CD4-positive, alpha-beta T cell treated with Interleukin-21 for 1 hour (primary cell): ENCODE measurements around the gene PLEKHA6.
"Not testable (repeated sequence)": the region's sequence is repeated elsewhere in the genome, so short reads cannot be mapped to it uniquely, and the experiment has no call there.

Source experiments
- DNase-seq: peaks from one replicate; pipeline ENCODE4 v3.0.0-alpha.2; 2020

Gene PLEKHA6

DNA sequence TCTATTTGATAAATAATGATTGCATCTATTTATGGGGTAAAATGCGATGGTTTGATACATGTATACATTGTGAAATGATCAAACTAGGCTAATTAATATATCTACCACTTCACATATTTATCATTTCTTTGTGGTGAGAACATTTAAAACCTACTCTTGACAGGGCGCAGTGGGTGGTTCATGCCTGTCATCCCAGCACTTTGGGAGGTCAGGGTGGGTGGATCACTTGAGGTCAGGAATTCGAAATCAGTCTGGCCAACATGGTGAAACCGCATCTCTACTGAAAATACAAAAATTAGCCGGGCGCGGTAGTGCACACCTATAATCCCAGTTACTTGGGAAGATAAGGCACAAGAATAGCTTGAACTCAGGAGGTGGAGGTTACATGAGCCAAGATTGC lies 25.3 kb downstream of the PLEKHA6 start:
- DNase-seq = no peak

- no peak for DNase-seq
Observed at GRCh38 chr1:204333427-204333826, 26.3 kb downstream of the PLEKHA6 start.

DNA sequence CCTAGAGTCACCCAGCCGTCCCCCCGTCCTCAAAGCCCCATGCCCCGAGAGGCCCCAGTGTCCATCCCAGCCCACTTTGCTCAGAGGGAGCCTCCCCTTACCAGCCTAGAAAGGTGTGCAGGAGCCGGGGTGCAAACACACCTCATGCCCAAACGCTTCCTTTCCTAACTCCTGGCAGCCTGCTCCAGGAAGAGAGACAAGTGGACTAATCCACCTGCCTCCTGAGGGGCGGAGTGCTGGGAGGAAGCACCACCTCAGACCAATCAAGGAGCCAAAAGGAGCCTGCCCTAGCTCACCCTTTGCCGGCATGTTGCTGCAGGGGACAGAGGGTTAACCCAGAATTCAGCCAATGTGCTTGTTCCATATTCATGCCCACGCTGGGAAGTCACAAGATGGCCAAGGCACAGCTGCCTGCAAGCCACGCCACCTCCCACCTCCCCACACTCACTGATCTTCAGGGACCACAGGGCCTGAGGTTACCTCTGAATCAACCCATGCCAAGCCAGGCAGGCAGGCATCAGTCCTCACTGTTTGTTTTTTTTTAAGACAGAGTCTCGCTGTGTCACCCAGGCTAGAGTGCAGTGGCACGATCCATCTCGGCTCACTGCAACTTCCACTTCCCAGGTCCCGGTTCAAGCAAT lies 27.8 kb downstream of the PLEKHA6 start:
- DNase-seq = no peak

DNA sequence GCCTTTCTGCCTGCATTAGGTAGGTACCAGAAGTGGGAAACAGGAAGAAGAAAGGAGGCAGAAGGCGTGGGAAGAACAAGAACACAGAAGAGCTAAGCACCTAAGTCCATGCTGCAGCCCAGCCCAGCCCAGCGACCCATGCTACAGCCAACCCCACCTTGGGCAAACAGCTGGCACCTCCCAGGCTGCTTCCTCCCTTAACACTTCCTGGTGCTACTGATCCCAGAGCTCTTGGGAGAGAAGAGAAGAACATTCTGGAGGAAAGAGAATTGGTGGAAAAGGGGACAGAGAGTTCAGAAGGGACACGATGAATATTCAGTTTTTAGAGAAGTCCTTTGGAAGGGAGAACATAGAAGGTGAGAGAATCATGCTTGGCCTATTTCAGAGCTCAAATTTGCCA lies 28.5 kb downstream of the PLEKHA6 start:
- DNase-seq = no peak

GRCh38 chr1:204327870-204328269 lies 31.9 kb downstream of the PLEKHA6 start:
- not testable (repeated sequence) for DNase-seq

DNA sequence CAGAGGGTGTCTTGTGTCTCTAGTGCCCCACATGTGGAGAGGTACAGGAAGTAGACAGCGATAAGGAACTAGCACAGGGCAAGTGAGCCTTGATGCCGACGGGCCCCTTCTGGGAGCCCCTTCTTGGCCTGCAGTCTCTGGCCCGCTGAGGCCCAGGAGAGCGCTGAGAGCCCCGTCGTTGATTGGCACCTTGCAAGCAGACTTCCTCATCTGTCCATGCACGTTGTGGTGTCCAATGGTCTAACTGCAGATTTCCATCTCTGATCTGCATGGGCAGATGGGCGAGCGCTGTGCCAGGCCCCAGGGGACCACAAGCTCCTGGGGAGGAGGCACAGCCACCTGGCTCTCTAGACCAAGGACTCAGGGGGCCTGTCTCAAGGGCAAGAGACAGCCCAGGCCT lies 32.4 kb downstream of the PLEKHA6 start:
- DNase-seq = no peak

DNA sequence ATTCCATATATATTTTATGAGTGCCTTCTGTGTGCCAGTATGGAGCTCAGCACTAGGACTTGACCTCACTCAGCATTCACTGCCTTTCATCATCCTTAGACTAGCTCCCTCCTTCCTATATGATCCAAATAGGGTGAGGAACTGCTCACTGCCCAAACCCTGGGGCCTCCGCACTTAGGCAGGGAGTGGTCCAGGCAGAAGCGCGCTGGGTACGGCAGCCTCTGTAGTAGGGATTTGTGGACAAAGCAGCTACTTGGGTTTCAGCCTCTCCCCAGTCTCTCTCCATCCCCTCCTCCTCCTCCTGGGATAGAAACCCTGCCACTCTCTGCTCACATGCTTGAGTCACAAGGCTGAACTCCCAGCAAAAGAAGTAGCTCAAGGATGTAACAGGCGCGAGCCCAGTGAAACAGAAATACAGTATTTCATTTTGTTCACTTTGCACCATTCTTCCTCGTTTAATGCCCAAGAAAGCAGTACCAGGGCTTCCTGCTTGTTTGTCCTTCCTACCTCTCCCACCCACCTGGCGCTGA lies 32.9 kb downstream of the PLEKHA6 start:
- no peak for DNase-seq

GRCh38 chr1:204325944-204326343 lies 33.8 kb downstream of the PLEKHA6 start:
- no peak for DNase-seq

- no peak for DNase-seq
Observed at GRCh38 chr1:204323887-204324286, 35.8 kb downstream of the PLEKHA6 start.

DNA sequence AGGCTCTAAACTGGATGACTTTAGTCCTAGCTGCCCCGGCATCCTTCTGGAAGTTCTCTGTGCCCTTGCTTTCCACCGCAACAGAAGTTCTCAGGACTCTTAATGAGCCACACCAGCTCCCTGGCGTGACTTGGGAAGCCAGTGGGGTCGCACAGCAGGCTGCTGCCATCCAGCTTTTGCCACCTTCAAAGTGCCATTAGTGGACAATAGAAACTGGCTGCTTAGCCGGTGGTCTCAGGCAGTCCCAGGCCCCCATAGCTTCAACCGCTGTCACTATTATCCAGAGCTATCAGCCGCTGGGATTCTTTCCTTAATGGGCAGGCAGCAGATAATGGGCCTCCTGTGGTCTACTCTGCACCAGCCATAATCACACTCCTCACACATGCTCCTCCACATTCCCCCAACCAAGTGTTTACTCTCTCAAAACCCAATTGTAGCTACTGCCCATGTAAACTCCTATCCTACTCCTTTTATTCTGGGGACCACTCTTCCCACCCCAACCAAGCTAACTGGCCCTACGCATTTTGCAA lies 37.3 kb downstream of the PLEKHA6 start:
- DNase-seq = no peak

- DNase-seq = no peak
Observed at GRCh38 chr1:204321665-204322064, 38.1 kb downstream of the PLEKHA6 start.

DNA sequence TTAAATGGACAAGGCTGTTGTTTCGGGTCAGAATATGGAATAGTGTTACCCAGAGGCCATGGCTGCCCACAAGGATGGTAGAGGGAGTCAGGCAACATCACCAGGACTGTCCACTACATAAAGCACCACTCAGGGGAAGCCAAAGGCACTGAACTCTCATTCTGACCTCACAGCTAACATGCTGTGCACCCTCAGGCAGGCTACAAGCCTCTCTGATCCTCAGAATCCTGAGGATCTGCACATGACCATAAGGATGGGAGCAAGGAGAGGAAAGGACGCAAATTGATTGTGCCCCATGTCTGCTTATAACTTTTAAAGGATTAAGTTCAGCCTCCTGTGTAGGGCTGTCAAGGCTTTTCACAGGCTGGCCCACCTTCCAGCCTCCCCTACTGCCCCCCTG lies 38.7 kb downstream of the PLEKHA6 start:
- no peak for DNase-seq

GRCh38 chr1:204320382-204320804 lies 39.3 kb downstream of the PLEKHA6 start:
- DNase-seq = no peak

GRCh38 chr1:204319462-204319861 lies 40.3 kb downstream of the PLEKHA6 start:
- no peak for DNase-seq

GRCh38 chr1:204319027-204319426 lies 40.7 kb downstream of the PLEKHA6 start:
- DNase-seq = no peak

DNA sequence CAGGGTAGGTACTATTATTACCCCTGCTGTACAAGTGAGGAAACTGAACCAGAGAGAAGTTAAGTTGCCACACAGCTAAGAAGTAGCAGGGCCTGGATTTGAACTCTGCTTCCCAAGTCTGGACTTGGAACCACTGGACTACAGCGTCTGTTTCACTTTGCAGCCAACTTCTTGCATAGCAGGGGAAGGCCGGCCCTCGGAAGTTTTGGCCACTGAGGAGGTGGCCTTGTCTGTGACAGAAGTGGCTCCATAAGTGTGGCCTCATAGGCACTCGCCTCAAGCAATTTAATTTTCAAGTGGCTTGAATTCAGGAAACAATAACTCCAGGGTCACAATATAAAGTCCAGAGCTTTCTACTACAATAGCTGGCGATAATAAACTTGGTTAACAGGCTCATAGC lies 41.4 kb downstream of the PLEKHA6 start:
- DNase-seq = no peak

- no peak for DNase-seq
Observed at GRCh38 chr1:204317170-204317569, 42.6 kb downstream of the PLEKHA6 start.

DNA sequence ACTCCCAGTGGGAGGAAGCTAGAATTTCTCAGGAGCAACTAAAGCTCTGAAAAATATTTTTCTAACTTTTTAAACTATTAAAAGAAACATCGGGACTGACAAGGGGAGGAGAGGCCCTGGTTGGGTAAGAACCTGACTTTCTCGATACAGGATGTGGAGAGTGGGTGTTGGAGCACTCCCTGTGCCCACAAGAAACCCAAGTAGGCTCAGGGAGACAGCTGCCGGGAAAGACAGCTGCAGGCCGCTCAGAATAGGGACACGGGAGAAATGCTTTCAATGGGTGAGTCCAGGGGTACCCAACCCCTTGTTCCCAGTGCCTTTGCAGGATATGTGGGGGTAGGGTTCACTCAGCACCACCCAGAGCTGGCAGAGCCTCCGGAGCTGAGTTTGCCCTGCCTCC lies 43.6 kb downstream of the PLEKHA6 start:
- no peak for DNase-seq

DNA sequence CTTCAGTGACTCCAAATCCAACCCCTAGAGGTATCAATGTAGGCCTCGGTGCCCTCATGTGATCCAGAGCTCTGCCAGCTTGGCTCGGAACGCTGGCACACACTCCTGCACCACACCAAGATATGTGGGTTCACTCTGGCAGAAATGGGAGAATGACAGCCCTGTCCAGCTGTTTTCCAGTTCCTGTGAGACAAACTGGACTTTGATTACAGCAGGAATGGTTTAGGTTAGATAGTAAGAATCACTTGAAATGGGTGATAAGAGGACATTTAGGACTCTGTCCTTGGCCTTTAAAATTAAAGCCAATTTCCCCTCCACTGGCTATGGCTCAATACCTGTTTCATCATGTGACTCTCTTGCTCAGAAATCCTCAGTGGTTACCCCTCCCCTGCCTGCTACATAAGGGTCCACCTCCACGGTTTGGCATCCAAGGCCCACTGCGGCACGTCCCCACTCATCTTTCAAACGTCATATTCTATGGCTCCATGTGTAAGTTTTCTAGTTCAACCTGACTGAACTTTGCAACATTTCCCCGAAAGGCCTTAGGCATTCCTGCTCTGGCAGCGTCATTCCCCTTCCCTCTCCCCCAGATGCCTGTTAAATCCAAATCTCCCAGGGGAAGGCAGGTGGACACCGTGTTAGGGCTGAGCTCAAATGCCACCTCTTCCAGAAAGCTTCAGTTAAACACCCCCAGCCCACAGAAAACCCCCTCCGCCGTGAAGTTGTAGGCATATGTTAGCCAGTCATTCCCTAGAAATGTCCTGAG lies 44.7 kb downstream of the PLEKHA6 start:
- DNase-seq = no peak

GRCh38 chr1:204314171-204314892 lies 45.4 kb downstream of the PLEKHA6 start:
- no peak for DNase-seq

GRCh38 chr1:204313675-204314074 lies 46.1 kb downstream of the PLEKHA6 start:
- DNase-seq = no peak

- not testable (repeated sequence) for DNase-seq
Observed at GRCh38 chr1:204310970-204311369, 48.8 kb downstream of the PLEKHA6 start.

GRCh38 chr1:204308023-204308628 lies 51.6 kb downstream of the PLEKHA6 start:
- DNase-seq = no peak
